ENCODE results near the gene MFN2.

MFN2 gene

GRCh38 chr1:11970441-11971185 is 9.6 kb upstream of the MFN2 start:
- DNase-seq (ENCODE audit: low read depth), result no peak
- TF ChIP-seq, protein P1, sequence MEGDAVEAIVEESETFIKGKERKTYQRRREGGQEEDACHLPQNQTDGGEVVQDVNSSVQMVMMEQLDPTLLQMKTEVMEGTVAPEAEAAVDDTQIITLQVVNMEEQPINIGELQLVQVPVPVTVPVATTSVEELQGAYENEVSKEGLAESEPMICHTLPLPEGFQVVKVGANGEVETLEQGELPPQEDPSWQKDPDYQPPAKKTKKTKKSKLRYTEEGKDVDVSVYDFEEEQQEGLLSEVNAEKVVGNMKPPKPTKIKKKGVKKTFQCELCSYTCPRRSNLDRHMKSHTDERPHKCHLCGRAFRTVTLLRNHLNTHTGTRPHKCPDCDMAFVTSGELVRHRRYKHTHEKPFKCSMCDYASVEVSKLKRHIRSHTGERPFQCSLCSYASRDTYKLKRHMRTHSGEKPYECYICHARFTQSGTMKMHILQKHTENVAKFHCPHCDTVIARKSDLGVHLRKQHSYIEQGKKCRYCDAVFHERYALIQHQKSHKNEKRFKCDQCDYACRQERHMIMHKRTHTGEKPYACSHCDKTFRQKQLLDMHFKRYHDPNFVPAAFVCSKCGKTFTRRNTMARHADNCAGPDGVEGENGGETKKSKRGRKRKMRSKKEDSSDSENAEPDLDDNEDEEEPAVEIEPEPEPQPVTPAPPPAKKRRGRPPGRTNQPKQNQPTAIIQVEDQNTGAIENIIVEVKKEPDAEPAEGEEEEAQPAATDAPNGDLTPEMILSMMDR (IDR thresholded peaks at IDR 0.05; ENCODE audit: control insufficient read depth, insufficient read depth, low read depth, low read length, missing control alignments), result no peak
- no peak overlapping the region for H3K4me3 ChIP-seq (ENCODE audit: control insufficient read depth, low read depth, low read length)

DNA sequence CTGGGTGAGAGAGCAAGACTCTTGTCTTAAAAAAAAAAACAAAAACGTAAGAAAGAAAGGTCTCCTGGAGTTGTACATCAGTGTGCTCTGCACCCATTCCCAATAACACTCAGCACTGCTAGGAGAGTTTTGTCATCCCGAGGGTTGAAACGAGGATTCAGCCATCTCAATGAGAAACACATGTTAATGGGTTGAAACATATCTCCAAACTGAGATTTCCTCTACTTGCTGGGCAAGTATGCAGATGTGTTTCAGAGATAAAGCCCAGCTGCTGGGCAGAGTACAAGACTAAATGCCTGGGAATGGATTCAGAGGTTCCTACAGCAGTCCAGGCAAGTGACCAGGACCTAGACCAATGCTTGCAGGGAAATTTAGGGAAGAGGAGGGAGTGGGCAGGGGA is 2.6 kb upstream of the MFN2 start:
- peak; percentile 73 for DNase-seq (ENCODE audit: low read depth)
- H3K4me3 ChIP-seq (ENCODE audit: control insufficient read depth, low read depth, low read length), result no peak overlapping the region
- TF ChIP-seq, protein P1 (IDR thresholded peaks at IDR 0.05; ENCODE audit: control insufficient read depth, insufficient read depth, low read depth, low read length, missing control alignments), result no peak

GRCh38 chr1:11978301-11978700 is 1.9 kb upstream of the MFN2 start:
- TF ChIP-seq, protein P1 (IDR thresholded peaks at IDR 0.05; ENCODE audit: control insufficient read depth, insufficient read depth, low read depth, low read length, missing control alignments), result no peak
- H3K4me3 ChIP-seq (ENCODE audit: control insufficient read depth, low read depth, low read length), result no peak overlapping the region
- no peak for DNase-seq (ENCODE audit: low read depth)

- H3K4me3 ChIP-seq (ENCODE audit: control insufficient read depth, low read depth, low read length), result peak overlapping the region; percentile 97
- TF ChIP-seq, protein P1 (IDR thresholded peaks at IDR 0.05; ENCODE audit: control insufficient read depth, insufficient read depth, low read depth, low read length, missing control alignments), result no peak
- no peak for DNase-seq (ENCODE audit: low read depth)
These were observed 1.0 kb upstream of the MFN2 start for GRCh38 chr1:11979028-11979850.

GRCh38 chr1:11980676-11980972 is 380 bp downstream of the MFN2 start:
- H3K4me3 ChIP-seq (ENCODE audit: control insufficient read depth, low read depth, low read length), result peak overlapping the region; percentile 97
- no peak for DNase-seq (ENCODE audit: low read depth)
- TF ChIP-seq, protein P1 (IDR thresholded peaks at IDR 0.05; ENCODE audit: control insufficient read depth, insufficient read depth, low read depth, low read length, missing control alignments), result no peak

DNA sequence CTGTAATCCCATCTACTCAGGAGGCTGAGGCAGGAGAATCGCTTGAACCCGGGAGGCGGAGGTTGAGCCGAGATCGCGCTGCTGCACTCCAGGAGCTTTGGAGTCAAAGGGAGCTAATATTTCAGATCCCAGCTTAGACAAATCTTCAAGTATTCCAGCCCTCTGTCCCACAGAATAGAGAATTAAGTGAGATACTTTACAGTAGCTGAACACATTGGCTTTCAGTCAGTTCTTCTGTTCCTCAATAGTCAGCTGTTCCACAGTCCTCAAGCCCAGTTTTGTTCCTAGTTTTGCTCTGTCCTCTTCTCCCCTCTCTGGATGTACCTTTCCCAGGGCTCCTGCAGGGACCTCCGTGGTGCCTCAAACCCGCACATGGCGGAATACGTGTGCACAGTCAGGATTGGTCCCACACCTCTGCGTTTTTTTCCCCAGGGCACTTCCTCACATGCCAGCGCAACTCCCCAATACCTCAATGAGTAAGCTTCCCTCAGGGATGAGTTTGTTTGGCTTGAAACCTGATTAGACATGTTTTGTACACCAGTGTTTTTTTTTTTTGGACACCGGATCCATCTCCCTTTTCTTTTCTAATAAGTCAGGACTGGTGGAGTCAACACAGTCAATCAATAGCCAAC is 1.2 kb downstream of the MFN2 start:
- peak overlapping the region; percentile 97; the same call in 1 of the 2 replicates for H3K4me3 ChIP-seq (ENCODE audit: control insufficient read depth, low read depth, low read length)
- no peak for DNase-seq (ENCODE audit: low read depth)
- TF ChIP-seq, protein P1 (IDR thresholded peaks at IDR 0.05; ENCODE audit: control insufficient read depth, insufficient read depth, low read depth, low read length, missing control alignments), result no peak

All from AG09309 (cell line).